NCI-H146 treated with DMSO at 0.1 percent for 48 hours (cell line): ENCODE data around the gene H2BW1.
"Not testable (repeated sequence)": the region's sequence is repeated elsewhere in the genome, so short reads cannot be mapped to it uniquely, and the experiment has no call there.

ENCODE experiments used
- DNase-seq: peaks from one replicate; lab custom pipeline; 2025; ENCODE audit not compliant: unreplicated experiment; lab: John Stamatoyannopoulos, UW

The H2BW1 gene, protein sequence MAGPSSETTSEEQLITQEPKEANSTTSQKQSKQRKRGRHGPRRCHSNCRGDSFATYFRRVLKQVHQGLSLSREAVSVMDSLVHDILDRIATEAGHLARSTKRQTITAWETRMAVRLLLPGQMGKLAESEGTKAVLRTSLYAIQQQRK

DNA sequence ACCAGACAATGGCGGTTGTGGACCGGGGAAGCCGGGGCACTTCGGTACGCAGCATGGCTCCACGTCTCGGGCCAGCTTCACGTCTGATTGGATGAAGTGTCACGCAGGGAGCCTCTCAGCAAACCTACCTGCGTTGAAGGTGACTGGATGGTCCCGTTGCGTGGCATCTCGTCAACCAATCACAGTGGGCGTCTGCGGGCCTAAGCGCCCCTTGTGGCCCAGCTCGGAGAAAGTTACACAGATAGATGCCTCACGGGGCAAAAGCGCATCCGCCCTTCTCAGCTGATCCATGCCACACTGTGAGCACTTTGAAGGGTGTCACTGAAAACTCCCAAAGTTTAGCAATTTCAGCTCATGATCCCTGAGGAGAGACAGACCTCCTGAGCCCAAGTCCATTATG lies at the start of gene H2BW1:
Gene H2BW1, minus strand, starts transcription at position 103 of the 400 bp plus-strand sequence. CDS start 132 bp downstream, outside the sequence.
- DNase-seq: no peak

DNA sequence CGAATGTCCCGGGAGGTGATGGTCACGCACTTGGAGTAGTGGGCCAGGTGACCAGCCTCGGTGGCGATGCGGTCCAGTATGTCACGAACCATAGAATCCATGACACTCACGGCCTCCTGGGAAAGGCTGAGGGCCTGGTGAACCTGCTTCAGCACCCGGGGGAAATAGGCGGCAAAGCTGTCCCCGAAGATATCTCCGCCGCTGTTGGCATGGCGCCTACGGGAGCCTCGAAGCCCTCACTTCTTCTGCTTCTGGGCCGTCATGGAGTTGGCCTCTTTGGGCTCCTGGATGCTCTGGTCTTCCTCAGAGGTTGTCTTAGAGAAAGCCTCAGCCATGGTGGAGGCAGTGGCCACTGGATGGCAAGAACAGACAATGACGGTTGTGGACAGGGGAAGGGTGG lies 49.1 kb upstream of the H2BW1 start:
- not testable (repeated sequence) for DNase-seq

DNA sequence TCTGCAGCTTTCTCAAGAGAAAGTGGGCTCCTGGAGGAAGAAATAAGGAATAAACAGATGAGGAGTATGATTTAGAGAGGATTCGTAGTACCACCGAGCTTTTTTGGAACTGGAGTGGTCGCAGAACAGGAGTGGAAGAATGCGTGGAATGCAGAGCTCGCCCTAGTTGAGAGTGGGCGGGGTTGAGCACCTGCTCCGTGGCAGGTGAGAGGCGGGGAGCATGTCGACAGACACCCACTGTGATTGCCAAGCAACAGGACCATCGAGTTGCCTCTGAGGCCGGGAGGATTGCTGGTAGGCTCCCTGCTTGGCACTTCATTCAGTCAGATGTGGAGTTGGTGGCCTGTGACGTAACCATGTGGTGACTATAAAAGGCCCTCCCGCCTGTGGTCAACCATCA lies 41.4 kb upstream of the H2BW1 start:
- not testable (repeated sequence) for DNase-seq

DNA sequence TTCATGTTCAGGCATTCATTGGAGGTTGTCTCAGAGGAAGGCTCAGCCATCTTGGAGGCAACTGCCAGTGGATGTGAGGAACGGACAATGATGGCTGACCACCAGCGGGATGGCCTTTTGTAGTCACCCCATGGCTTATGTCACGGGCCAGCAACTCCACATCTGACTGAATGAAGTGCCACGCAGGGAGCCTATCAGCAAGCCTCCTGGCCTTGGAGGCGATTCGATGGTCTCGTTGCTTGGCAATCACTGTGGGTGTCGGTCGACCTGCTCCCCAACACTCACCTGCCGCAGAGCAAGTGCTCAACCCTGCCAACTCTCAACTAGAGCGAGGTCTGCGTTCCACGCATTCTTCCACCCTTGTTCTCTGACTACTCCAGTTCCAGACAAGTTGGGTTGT lies 33.7 kb upstream of the H2BW1 start:
- no peak for DNase-seq

DNA sequence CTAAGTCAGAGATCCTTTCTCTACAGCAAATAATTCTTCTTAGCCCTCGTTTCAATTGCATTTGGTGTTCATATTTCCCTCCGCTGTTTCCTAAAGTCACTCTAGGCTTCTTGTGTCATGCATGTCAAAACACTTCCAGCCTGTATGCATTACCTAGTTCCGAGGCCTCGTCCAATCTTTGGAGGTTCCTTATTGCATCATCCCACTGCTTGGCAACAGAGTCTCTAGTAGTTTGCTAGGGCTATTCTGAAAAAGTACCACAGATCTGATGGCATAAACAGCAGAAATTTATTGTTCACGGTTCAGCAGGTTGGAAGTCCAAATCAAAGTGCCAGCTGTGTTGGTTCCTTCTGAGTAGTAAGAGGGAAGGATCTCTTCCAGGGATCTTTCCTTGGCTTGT lies 32.1 kb upstream of the H2BW1 start:
- no peak for DNase-seq

DNA sequence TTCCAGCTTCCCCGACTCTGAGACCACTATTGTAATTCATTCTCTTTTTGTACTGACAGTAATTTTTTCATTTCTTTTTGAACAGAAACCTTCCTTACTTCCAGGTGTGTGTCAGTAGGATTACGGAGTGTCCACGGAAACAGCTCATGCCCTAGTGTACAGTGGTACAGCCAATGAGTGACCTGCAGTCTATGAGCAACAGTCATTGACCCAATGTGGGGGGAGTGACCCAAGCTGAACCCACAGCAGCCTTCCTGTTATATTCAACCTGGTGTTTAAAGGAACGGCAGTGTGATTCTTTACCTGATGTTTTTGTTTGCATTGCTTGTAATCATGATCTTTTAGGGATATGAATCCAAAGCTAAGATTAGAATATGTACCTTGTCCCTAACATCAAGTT lies 27.5 kb upstream of the H2BW1 start:
- no peak for DNase-seq

DNA sequence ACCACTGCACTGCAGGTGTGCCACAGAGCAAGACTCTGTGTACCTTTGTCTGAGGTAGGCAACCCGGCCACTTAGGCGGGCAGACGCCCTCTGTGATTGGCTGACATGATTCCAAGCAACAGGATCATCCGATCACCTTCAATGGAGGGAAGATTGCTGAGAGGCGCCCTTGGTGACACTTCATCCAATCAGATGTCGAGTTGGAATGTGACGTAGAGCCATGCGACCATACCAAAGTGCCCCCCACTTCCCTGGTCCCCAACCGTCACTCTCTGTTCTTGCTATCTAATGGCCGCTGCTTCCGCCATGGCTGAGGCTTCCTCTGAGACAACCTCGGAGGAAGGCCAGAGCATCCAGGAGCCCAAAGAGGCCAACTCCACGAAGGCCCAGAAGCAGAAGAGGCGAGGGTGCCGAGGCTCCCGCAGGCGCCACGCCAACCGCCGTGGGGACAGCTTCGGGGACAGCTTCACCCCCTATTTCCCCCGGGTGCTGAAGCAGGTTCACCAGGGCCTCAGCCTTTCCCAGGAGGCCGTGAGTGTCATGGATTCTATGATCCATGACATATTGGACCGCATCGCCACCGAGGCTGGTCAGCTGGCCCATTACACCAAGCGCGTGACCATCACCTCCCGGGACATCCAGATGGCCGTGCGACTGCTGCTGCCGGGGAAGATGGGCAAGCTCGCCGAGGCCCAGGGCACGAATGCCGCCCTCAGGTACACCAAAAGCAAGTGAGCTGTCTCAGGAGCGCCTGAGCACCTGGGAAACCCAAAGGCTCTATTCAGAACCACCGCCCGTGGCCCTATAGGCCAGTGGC lies 26.4 kb upstream of the H2BW1 start, which contains the start of gene H2BW2:
Gene H2BW2, plus strand, starts transcription at position 268 of the 817 bp plus-strand sequence. Its CDS starts 39 bp downstream, at position 307.
- DNase-seq: no peak

DNA sequence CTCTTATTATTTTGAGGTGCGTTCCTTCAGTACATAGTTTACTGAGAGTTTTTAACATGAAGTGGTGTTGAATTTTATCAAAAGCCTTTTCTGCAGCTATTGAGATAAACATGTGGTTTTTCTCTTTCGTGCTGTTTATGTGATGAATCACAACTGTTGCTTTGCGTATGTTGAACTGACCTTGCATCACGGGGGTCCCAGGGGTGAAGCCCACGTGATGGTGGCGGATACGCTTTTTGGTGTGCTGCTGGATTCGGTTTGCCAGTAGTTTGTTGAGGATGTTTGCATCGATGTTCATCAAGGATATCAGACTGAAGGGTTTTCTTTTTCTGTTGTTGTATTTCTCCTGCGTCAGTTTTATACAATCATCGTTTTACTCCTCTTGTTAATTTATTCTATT lies 4.6 kb upstream of the H2BW1 start:
- DNase-seq: no peak

DNA sequence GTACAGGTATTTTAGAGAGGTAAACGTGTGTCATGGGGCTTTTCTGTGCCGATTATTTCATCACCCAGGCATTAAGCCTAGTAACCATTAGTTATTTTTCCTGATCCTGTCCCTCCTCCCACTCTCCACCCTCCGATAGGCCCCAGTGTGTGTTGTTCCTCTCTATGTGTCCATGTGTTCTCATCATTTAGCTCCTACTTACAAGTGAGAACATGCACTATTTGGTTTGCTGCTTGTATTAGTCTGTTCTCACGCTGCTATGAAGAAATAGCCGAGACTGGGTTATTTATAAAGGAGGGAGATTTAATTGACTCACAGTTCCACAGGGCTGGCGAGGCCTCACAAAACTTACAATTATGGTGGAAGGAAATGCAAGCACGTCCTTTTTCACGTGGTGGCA lies 2.1 kb upstream of the H2BW1 start:
- not testable (repeated sequence) for DNase-seq

DNA sequence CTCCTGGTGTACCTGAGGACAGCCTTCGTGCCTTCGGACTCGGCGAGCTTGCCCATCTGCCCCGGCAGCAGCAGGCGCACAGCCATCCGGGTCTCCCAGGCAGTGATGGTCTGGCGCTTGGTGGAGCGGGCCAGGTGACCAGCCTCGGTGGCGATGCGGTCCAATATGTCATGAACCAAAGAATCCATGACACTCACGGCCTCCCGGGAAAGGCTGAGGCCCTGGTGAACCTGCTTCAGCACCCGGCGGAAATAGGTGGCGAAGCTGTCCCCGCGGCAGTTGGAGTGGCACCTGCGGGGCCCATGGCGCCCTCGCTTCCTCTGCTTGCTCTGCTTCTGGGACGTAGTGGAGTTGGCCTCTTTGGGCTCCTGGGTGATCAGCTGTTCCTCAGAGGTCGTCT lies 350 bp downstream of the H2BW1 start:
- DNase-seq: no peak

DNA sequence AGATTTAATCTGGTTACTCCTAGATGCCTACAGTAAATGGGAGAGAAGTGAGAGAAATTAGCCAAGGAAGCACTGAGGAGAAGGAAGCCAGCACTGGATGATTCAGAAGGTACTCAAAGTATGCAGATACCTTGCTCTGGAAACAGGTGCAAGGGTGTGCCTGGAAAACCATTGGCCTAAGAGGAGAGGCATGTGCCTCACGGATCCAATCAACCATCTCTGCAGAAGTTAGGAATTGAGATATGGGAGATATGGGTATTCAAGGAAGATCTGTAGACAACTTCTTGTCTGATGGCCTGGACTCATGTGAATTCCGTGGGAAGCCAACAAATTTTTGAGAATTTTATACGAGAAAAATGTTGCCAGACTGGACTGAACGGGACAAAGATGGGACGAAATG lies 4.7 kb downstream of the H2BW1 start:
- DNase-seq: no peak

DNA sequence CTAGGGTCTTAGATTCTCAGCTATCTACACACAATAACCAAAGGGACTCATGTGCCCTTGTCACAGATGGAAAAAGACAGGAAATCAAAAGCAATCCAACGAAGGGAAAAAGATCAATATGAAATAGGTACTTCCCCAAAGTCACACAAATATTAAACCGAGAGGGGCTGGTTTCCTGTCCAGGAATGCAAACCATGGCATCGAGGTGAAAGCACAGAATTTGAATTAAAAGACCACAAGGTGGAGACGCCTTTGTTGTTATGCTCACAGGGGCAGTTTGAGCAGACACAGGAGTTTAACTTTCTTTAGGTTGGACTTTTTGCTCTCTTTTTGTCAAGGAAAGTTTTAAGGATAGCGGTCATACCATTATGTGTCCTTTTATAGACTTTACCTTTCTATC lies 14.3 kb downstream of the H2BW1 start:
- no peak for DNase-seq

DNA sequence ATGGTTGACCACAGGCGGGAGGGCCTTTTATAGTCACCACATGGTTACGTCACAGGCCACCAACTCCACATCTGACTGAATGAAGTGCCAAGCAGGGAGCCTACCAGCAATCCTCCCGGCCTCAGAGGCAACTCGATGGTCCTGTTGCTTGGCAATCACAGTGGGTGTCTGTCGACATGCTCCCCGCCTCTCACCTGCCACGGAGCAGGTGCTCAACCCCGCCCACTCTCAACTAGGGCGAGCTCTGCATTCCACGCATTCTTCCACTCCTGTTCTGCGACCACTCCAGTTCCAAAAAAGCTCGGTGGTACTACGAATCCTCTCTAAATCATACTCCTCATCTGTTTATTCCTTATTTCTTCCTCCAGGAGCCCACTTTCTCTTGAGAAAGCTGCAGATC lies 30.0 kb downstream of the H2BW1 start:
- DNase-seq: not testable (repeated sequence)

DNA sequence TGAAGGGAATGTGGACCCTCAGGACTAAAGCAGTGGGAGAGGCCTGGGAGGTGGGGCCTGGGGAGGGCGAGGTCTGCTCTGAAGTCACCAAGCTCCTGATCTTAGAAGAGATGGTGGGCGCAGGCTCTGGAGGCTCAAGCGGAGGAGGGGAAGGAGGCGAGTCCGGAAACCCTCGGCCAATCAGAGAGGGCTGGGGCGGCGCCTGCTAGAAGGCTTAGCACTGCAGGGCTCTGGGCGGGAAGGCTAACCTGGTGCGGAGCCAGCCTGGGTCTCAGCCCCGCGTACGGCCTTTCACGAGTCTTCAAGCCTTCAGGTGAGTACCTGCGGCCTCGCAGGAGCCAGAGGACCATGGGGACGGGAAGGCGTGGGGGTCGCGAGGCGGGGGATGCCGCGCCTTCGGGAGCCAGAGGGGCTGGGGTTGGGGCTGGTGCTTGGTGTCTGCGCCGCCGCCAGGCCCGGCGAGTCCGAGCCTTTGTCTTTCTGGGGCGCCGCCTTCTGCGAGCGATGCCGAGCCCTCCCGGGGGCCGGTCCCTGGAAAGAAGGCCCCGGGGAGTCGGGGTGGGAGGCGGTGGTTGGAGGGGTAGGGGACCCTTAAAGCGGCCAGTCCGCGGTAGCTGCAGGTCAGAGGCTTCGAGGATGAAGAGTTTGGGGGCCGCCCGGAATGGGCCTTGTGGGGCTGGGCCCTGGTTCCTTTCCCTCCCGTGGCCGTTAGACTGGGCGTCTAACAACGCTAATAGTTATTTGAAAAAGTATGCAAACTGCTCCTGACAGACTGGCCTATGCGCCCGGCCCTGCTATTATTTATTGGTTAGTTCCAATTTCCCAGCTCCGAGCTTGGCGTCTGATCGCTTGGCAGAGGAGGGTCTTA lies 50.9 kb downstream of the H2BW1 start, which contains the start of gene TMSB15B:
Gene TMSB15B, plus strand, starts transcription at position 217 of the 868 bp plus-strand sequence.
- DNase-seq: not testable (repeated sequence)
